Measurements from ENCODE around the gene ISM2. TPM values are rescaled to one million over a fixed set of nuclear protein-coding genes. Genes with fewer than 3 reads are reported as not detected.

ISM2 gene
- total and polyA plus RNA-seq, 2 of the 8 experiments (the other 6 are each of a cell fraction or from before 2014, with no cell fraction given), result 0.52 to 0.79 TPM

GRCh38 chr14:77473921-77474320, 24.7 kb downstream of the ISM2 start:
- Histone ChIP-seq H3K27ac (ENCODE audit: low read depth, low read length) (no peak overlapping the region), H2AFZ (ENCODE audit: low read length) (no peak overlapping the region), H2BK12ac (ENCODE audit: low read depth, low read length) (no peak overlapping the region), H2BK15ac (ENCODE audit: low read length) (no peak overlapping the region), H3K9me3 (ENCODE audit: insufficient read depth in 2 of 2, low read depth in 1 of 2, low read length in 1 of 2) (no peaks in the 10 kb centered on the region), H3K4ac (replicated peaks; ENCODE audit: insufficient read length, low read depth, low read length) (no peak overlapping the region), H3K23me2 (ENCODE audit: low read depth, low read length) (no peaks in the 10 kb centered on the region), H3K23ac (ENCODE audit: insufficient read length) (no peak overlapping the region), H2BK120ac (replicated peaks; ENCODE audit: low read depth, low read length) (no peak overlapping the region), H3K4me3 (ENCODE audit: extremely low read depth in 1 of 4, insufficient read depth in 2 of 4, low read depth in 3 of 4, low read length in 4 of 4) (no peak overlapping the region), H4K20me1 (replicated peaks in 1 of 2; ENCODE audit: control insufficient read depth in 1 of 2, insufficient read depth in 2 of 2, low read length in 2 of 2) (no peaks in the 10 kb centered on the region), H3K14ac (ENCODE audit: insufficient read length) (no peak overlapping the region), H3K36me3 (ENCODE audit: control insufficient read depth in 2 of 4, insufficient read depth in 4 of 4, low read length in 3 of 4) (peaks cover 0 to 8% (median 2%) of the 10 kb centered on the region in 4 experiments; a peak in 5 of 8 replicates), H2BK5ac (ENCODE audit: low read depth, low read length) (no peak overlapping the region), H3K27me3 (replicated peaks in 1 of 4; ENCODE audit: control insufficient read depth in 3 of 4, extremely low read depth in 1 of 4, insufficient read depth in 3 of 4, low read length in 3 of 4) (no peaks in the 10 kb centered on the region), H2BK20ac (ENCODE audit: low read length) (no peak overlapping the region), H4K91ac (replicated peaks; ENCODE audit: insufficient read length, low read length) (no peak overlapping the region), H3K79me1 (ENCODE audit: low read depth, low read length) (no peaks in the 10 kb centered on the region), H3K18ac (ENCODE audit: extremely low read depth, low read length) (no peak overlapping the region), H3K4me1 (replicated peaks in 1 of 4; ENCODE audit: control insufficient read depth in 3 of 4, insufficient read depth in 4 of 4, low read length in 3 of 4) (peaks cover 0 to 6% (median 3%) of the 10 kb centered on the region in 4 experiments; a peak in 3 of 7 replicates), H3K4me2 (ENCODE audit: insufficient read depth in 1 of 2, low read depth in 2 of 2, low read length in 2 of 2) (no peak overlapping the region), H2AK5ac (ENCODE audit: low read depth, low read length) (no peak overlapping the region), H4K8ac (ENCODE audit: extremely low read depth, insufficient read depth, low read length) (no peak overlapping the region), H3K79me2 (ENCODE audit: control insufficient read depth in 1 of 2, insufficient read depth in 2 of 2, low read length in 2 of 2) (no peaks in the 10 kb centered on the region), H3K9ac (replicated peaks in 1 of 4; ENCODE audit: extremely low read depth in 1 of 4, low read depth in 3 of 4, low read length in 3 of 4) (no peak overlapping the region), H3K56ac (replicated peaks; ENCODE audit: insufficient read length, low read depth, low read length) (no peak overlapping the region), H4K5ac (ENCODE audit: insufficient read length, low read depth, low read length) (no peak overlapping the region)
- FAIRE-seq, result no peak
- DNase-seq (ENCODE audit: low read depth in 1 of 2, low spot score in 2 of 2), result no peak
- 76% methylated on average over 5 of the region's 5 CpGs; no CpG with 5 or more reads in 1 of the 2 experiments for WGBS, 2 experiments (ENCODE audit: extremely low coverage in 1 of 2, insufficient coverage in 1 of 2, insufficient read length in 1 of 2, insufficient replicate concordance in 2 of 2, low coverage in 1 of 2, low lambda C conversion rate in 2 of 2, missing lambda C conversion rate in 1 of 2)
- CTCF ChIA-PET (ENCODE audit: partially characterized antibody), result interaction anchor here (0.6 to 7.9 kb wide), 2 partner anchors 13 to 77 kb away, joined by 3 to 54 read pairs; no protein-coding TSS in a partner anchor
- no peak for TF ChIP-seq EZH2 (IDR thresholded peaks at IDR 0.05; ENCODE audit: low read depth, low read length, severe bottlenecking)
- POLR2A ChIA-PET (ENCODE audit: partially characterized antibody), result no interaction called here

Measured in H1 (cell line).